B cell (primary cell): ENCODE measurements around the gene CLRN1. TPM values are rescaled to one million over a fixed set of nuclear protein-coding genes. Genes with fewer than 3 reads are reported as not detected.

Experiments used
- ATAC-seq: fragments of 200-7000 bp; cut with Tn5 transposase; one replicate; pipeline ENCODE4 v1.10.0; 2021; ENCODE audit warnings: low read depth, mild to moderate bottlenecking, moderate number of reproducible peaks, moderate library complexity
- CTCF ChIA-PET: fragments of 350-600 bp; sonication (Branson Sonifier 250); formaldehyde crosslinking; loops from one replicate; lab custom pipeline; 2021; ENCODE audit warnings: antibody characterized with exemption, inconsistent platforms; lab: Charles Lee
- POLR2A ChIA-PET: fragments of 350-600 bp; sonication (Branson Sonifier 250); formaldehyde crosslinking; loops from one replicate; lab custom pipeline; 2021; ENCODE audit warnings: antibody characterized with exemption; lab: Charles Lee
- DNase-seq: peaks from one replicate; pipeline ENCODE4 v3.0.0; 2013
- H2AFZ ChIP-seq: 2 replicates; pipeline ENCODE4 v1.6.1; 2012; ENCODE audit warnings: mild to moderate bottlenecking, low read depth, low read length; ENCODE audit not compliant: insufficient read depth, poor library complexity, severe bottlenecking
- H3K27ac ChIP-seq, 2 donors: 1 replicate in 1 of 2; 2 replicates in 1 of 2; pipeline ENCODE4 v1.5.1; 2012 to 2013; ENCODE audit warnings: low read length in 2 of 2, mild to moderate bottlenecking in 2 of 2, moderate library complexity in 1 of 2
- H3K27me3 ChIP-seq, 4 experiments: fragments of 200-600 bp in 1 of 4; sonication (generic) in 1 of 4; replicated peaks in 1 of 4; 1 replicate in 2 of 4; 2 replicates in 2 of 4; pipeline versions ENCODE4 v1.6.1 to v1.7.0; 2013 to 2016; ENCODE audit warnings: low read length in 3 of 4, mild to moderate bottlenecking in 2 of 4, mixed read lengths in 1 of 4, moderate library complexity in 1 of 4; ENCODE audit not compliant: insufficient read depth in 4 of 4, control insufficient read depth in 3 of 4; ENCODE audit errors: control extremely low read depth in 1 of 4
- H3K36me3 ChIP-seq, 2 experiments: replicated peaks in 1 of 2; 1 replicate in 1 of 2; 2 replicates in 1 of 2; pipeline versions ENCODE4 v1.6.1 to v1.7.1; 2013; ENCODE audit warnings: low read length in 1 of 2; ENCODE audit not compliant: insufficient read depth in 2 of 2, control insufficient read depth in 1 of 2; ENCODE audit errors: control extremely low read depth in 1 of 2, extremely low read depth in 1 of 2
- H3K4me1 ChIP-seq, 2 donors: fragments of 200-600 bp in 1 of 2; sonication (generic) in 1 of 2; 1 replicate in 1 of 2; 2 replicates in 1 of 2; pipeline versions ENCODE4 v1.5.1 to v1.6.1; 2013 to 2017; ENCODE audit warnings: low read length in 2 of 2; ENCODE audit not compliant: control insufficient read depth in 2 of 2, insufficient read depth in 2 of 2
- H3K4me2 ChIP-seq: replicated peaks from 2 replicates; pipeline ENCODE3; 2012; ENCODE audit warnings: mild to moderate bottlenecking, low read depth, low read length; ENCODE audit not compliant: poor library complexity, severe bottlenecking
- H3K4me3 ChIP-seq, 5 experiments: fragments of 200-600 bp in 1 of 5; sonication (generic) in 1 of 5; 1 replicate in 3 of 5; 2 replicates in 2 of 5; pipeline versions ENCODE4 v1.5.1 to v1.7.0; 2011 to 2016; ENCODE audit warnings: low read length in 4 of 5, mild to moderate bottlenecking in 4 of 5, low read depth in 2 of 5, control low read depth in 1 of 5, moderate library complexity in 1 of 5; ENCODE audit not compliant: insufficient read depth in 1 of 5; ENCODE audit errors: control extremely low read depth in 1 of 5, extremely low read depth in 1 of 5
- H3K79me2 ChIP-seq: fragments of 200-600 bp; sonication (generic); one replicate; pipeline ENCODE4 v1.6.0; 2016; ENCODE audit warnings: low read length; ENCODE audit not compliant: control insufficient read depth, insufficient read depth
- H3K9ac ChIP-seq: fragments of 200-600 bp; sonication (generic); 2 replicates; pipeline ENCODE4 v1.6.1; 2017; ENCODE audit warnings: mild to moderate bottlenecking, low read length, moderate library complexity
- H3K9me3 ChIP-seq, 3 donors: one replicate each; pipeline versions ENCODE4 v1.6.1 to v1.7.1; 2013; ENCODE audit warnings: low read length in 2 of 3; ENCODE audit not compliant: control insufficient read depth in 2 of 3, insufficient read depth in 1 of 3; ENCODE audit errors: control extremely low read depth in 1 of 3
- H4K20me1 ChIP-seq: 2 replicates; pipeline ENCODE4 v1.6.0; 2012; ENCODE audit warnings: mild to moderate bottlenecking, low read length; ENCODE audit not compliant: insufficient read depth, control insufficient read depth, poor library complexity, severe bottlenecking
- H3K27ac Mint-ChIP-seq: one replicate; pipeline ENCODE4 v1.8.0; 2021; ENCODE audit warnings: mixed read lengths
- H3K27me3 Mint-ChIP-seq: one replicate; pipeline ENCODE4 v1.8.0; 2021; ENCODE audit warnings: mixed read lengths
- H3K4me1 Mint-ChIP-seq: one replicate; pipeline ENCODE4 v1.8.0; 2021; ENCODE audit warnings: mixed read lengths
- H3K4me3 Mint-ChIP-seq: one replicate; pipeline ENCODE4 v1.8.0; 2021; ENCODE audit warnings: mixed read lengths
- H3K9me3 Mint-ChIP-seq: one replicate; pipeline ENCODE4 v1.8.0; 2022; ENCODE audit warnings: mixed read lengths; ENCODE audit not compliant: insufficient read depth
- CTCF ChIP-seq: fragments of 200-600 bp; IDR thresholded peaks from one replicate; pipeline ENCODE4 v1.8.0; 2022; ENCODE audit warnings: antibody characterized with exemption, mild to moderate bottlenecking
- EZH2 ChIP-seq: IDR thresholded peaks from 2 replicates; pipeline ENCODE4 v1.6.1; 2012; ENCODE audit warnings: borderline replicate concordance, low read depth, mild to moderate bottlenecking, moderate library complexity, low read length; ENCODE audit not compliant: insufficient read depth, poor library complexity, severe bottlenecking
- WGBS: methylation state at CpG from one replicate; pipeline ENCODE4 v1.1.5; 2013; ENCODE audit warnings: missing lambda C conversion rate; ENCODE audit not compliant: insufficient coverage; 5-methylcytosine and 5-hydroxymethylcytosine counted together
- intact Hi-C: fragments of 100-400 bp; cut with micrococcal nuclease; formaldehyde crosslinking; loops from one replicate; pipeline ENCODE4 v1.10.0; 2022
- polyA plus RNA-seq: library from polyadenylated mRNA; depleted of rRNA; stranded (reverse); fragments of >200 nt; gene quantifications from 2 replicates; pipeline ENCODE4 v1.2.3, GENCODE V29; 2012
- total RNA-seq, 2 donors: library from RNA; stranded (reverse); fragments of 120-200 nt in 1 of 2; gene quantifications; 1 replicate in 1 of 2; 2 replicates in 1 of 2; pipeline versions ENCODE4 v1.2.3 to v1.2.4, GENCODE V29; 2013 to 2022

Gene CLRN1
- total and polyA plus RNA-seq, 2 donors (not counting 1 experiment from before 2014, with no cell fraction given), result not detected

DNA sequence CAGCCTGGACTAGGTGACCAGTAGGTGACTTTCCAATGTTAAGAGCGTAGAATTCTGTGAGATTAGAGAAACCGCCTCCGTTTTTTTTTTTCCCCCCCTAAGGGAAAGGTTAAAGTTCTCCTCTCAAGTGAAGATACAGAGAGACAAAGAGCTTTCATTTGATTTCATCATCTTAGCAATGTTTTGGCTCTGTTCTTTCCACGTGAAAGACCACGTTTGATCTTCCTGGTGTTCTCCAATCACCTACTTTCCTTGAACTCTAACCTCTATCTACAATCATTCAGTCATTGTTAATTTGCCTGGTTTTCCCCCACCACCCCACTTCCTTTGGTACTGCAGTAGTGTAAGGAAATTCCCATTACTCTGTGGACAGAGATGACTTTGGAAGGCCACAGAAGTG is 36.9 kb upstream of the CLRN1 start:
- ChIA-PET POLR2A (no interaction called here), CTCF (no interaction called here)
- Mint-ChIP-seq H3K9me3 (no peaks in the 10 kb centered on the region), H3K27ac (no peak overlapping the region), H3K27me3 (peaks cover 9% of the 10 kb centered on the region), H3K4me1 (no peaks in the 10 kb centered on the region), H3K4me3 (no peak overlapping the region)
- no peaks in the 10 kb centered on the region for H3K79me2 ChIP-seq
- no peaks in the 10 kb centered on the region for H4K20me1 ChIP-seq
- TF ChIP-seq CTCF (no peak), EZH2 (no peak)
- no peaks in the 10 kb centered on the region for H3K36me3 ChIP-seq
- H2AFZ ChIP-seq, result no peak overlapping the region
- DNase-seq (no peak), ATAC-seq (no peak)
- WGBS, result 100% methylated on average over 2 of the region's 5 CpGs
- H3K9ac ChIP-seq, result no peak overlapping the region
- intact Hi-C loops, result no loop called here
- H3K9me3 ChIP-seq, result no peaks in the 10 kb centered on the region
- no peak overlapping the region for H3K27ac ChIP-seq
- H3K4me2 ChIP-seq, result no peak overlapping the region
- peaks cover 0 to 2% (median 0%) of the 10 kb centered on the region in 4 experiments for H3K27me3 ChIP-seq
- H3K4me1 ChIP-seq, result no peaks in the 10 kb centered on the region
- no peak overlapping the region for H3K4me3 ChIP-seq

- no peak for ATAC-seq
- no peak overlapping the region for H3K4me3 Mint-ChIP-seq
- intact Hi-C loops, result no loop called here
- WGBS, result 58% methylated on average over 2 of the region's 2 CpGs
- POLR2A ChIA-PET, result no interaction called here
- CTCF ChIA-PET, result no interaction called here
- Histone ChIP-seq H3K4me1 (no peaks in the 10 kb centered on the region), H3K36me3 (no peaks in the 10 kb centered on the region), H3K9me3 (no peaks in the 10 kb centered on the region), H3K79me2 (no peaks in the 10 kb centered on the region), H4K20me1 (no peaks in the 10 kb centered on the region), H2AFZ (no peak overlapping the region), H3K4me3 (no peak overlapping the region), H3K27me3 (peaks cover 0 to 2% (median 0%) of the 10 kb centered on the region in 4 experiments), H3K27ac (no peak overlapping the region), H3K4me2 (no peak overlapping the region), H3K9ac (no peak overlapping the region)
- TF ChIP-seq EZH2 (no peak), CTCF (no peak)
- no peak overlapping the region for H3K27ac Mint-ChIP-seq
- DNase-seq, result no peak
- no peaks in the 10 kb centered on the region for H3K9me3 Mint-ChIP-seq
- H3K4me1 Mint-ChIP-seq, result no peaks in the 10 kb centered on the region
- H3K27me3 Mint-ChIP-seq, result peaks cover 9% of the 10 kb centered on the region
Measured at GRCh38 chr3:151008699-151009098, 36.2 kb upstream of the CLRN1 start.
